Activated naive CD4-positive, alpha-beta T cell treated with anti-CD3 and anti-CD28 coated beads, Interleukin-2, amount 10 ng/mL, durations not matched to agents 7 days and 5 days (primary cell): ENCODE measurements around the gene UTP11.

ENCODE experiments used
- CTCF ChIA-PET: fragments of 350-600 bp; sonication (Branson Sonifier 250); formaldehyde crosslinking; loops from one replicate; lab custom pipeline; 2021; ENCODE audit warnings: antibody characterized with exemption; lab: Charles Lee
- DNase-seq: peaks from one replicate; pipeline ENCODE4 v3.0.0-alpha.2; 2020
- H3K27ac Mint-ChIP-seq: one replicate; pipeline ENCODE4 v1.8.0; 2021; ENCODE audit warnings: mild to moderate bottlenecking, moderate library complexity, mixed read lengths
- H3K27me3 Mint-ChIP-seq: one replicate; pipeline ENCODE4 v1.8.0; 2021; ENCODE audit warnings: mild to moderate bottlenecking, mixed read lengths
- H3K36me3 Mint-ChIP-seq: one replicate; pipeline ENCODE4 v1.8.0; 2021; ENCODE audit warnings: mixed read lengths
- H3K4me1 Mint-ChIP-seq: one replicate; pipeline ENCODE4 v1.8.0; 2021; ENCODE audit warnings: mixed read lengths
- H3K4me3 Mint-ChIP-seq: one replicate; pipeline ENCODE4 v1.8.0; 2021; ENCODE audit warnings: mild to moderate bottlenecking, moderate library complexity, mixed read lengths
- H3K9me3 Mint-ChIP-seq: one replicate; pipeline ENCODE4 v1.8.0; 2021; ENCODE audit warnings: mixed read lengths

UTP11 gene

DNA sequence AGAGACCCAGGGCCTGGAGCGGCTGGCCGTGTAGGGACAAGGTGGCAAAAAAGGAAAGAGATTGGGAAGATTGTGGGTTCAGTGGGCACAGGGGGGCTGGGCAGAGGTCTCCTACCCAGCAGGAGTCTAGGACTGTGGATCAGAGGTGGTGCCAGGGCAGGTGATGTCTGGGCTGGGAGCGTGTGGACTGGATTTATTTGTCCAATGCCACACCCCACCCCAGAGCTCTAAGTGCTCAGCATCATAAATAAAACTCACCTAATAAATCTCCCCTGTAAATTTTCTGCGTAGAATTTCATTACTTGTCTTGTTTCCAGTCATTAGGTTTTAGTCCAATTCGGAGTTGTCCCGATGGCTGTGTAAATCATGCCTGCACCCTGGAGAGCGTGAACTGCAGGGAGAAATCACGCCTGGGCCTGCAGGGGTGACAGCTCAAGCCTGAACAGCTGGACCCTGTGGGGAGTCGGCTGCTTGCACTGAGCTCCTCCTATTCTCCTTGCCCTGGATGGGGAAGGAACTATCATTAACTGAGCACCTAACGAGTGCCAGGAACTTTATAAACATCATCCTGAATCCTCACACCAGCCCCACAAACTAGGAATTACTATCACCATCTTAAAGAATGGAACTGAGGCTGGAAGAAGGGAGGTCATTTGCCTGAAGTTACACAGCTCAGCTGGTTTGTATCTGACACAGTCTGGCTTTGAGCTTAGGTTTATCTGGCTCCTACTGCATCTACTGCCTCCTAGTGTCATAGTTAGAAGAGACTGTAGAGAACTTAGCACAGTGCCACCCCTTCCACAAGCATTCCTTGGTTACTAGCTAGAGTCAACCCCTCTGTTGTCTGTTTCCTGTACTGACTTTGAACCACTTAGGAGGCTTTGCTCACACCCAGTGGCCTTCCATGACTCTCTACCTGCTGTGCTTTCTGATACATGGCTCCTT, 59.0 kb downstream of the UTP11 start:
- Mint-ChIP-seq H3K36me3 (no peaks in the 10 kb centered on the region), H3K4me1 (no peaks in the 10 kb centered on the region), H3K9me3 (no peaks in the 10 kb centered on the region), H3K27ac (no peak overlapping the region), H3K4me3 (no peak overlapping the region), H3K27me3 (peaks cover 62% of the 10 kb centered on the region)
- DNase-seq: no peak
- CTCF ChIA-PET: interaction anchor here (1.1 to 2.9 kb wide), 4 partner anchors 10 to 45 kb away, joined by 3 to 25 read pairs (median 3); no protein-coding TSS in a partner anchor

DNA sequence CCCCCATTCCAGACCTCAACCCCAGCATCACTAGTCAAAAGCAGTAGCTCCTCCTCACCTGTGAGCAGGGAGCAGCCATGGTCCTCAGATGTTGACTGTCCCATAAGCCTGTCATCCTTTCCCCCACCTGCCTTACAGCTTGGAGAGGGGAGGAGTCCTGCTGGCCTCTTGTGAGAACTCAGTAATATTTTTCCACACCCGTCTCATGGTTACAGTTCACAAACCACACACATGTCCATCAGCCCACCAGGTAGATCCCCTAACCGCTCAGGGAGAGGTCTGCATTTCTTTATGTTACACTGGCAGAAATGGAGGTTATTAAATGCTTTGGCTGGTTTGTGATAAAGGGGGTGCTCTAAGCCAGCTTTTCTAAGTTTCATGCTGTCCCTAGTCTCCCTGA, 60.3 kb downstream of the UTP11 start:
- H3K4me1 Mint-ChIP-seq: no peaks in the 10 kb centered on the region
- H3K27ac Mint-ChIP-seq: no peak overlapping the region
- H3K36me3 Mint-ChIP-seq: no peaks in the 10 kb centered on the region
- CTCF ChIA-PET: interaction anchor here (0.6 to 1.3 kb wide), 2 partner anchors 9 to 11 kb away, joined by 3 read pairs; no protein-coding TSS in a partner anchor
- DNase-seq: no peak
- H3K4me3 Mint-ChIP-seq: no peak overlapping the region
- peaks cover 54% of the 10 kb centered on the region for H3K27me3 Mint-ChIP-seq
- H3K9me3 Mint-ChIP-seq: no peaks in the 10 kb centered on the region

DNA sequence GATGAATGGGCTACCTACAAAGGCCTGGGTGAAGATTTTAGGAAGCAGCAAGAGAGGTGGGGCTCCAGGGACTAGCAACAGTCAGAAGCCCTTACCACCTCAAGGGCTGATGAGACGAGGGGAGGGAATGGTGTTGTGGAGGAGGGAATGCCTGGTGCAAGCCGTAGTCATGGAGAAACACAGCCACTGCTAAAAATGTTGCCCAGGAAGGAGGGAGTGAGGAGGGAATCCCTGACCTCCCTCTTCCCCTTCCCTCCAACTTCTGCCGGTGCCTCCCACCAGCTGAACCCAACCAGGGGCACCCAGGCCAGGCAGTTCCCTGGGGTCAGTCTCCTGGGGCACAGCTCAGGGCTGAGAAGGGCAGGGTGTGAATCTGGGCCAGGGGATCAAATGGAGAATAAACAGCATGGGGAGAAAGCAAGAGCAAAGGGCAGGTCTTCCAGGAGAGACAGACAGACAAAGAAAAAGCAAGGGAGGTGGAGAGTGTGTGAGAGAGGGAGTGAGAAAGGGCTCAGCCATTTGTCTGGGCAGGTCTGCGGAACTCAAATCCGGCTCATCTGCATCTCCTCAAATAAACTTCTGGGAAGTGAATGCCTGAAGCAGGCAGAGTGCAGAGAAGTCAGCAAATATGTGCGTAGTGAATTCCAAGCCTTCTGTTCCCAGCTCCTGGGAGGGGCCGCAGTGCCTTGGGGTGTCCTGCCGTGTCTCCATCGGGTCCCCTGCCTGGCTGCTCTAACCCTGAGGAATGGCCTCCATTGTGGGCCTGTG, 61.2 kb downstream of the UTP11 start:
- Mint-ChIP-seq H3K27me3 (peaks cover 46% of the 10 kb centered on the region), H3K4me3 (no peak overlapping the region), H3K9me3 (no peaks in the 10 kb centered on the region), H3K27ac (no peak overlapping the region), H3K36me3 (no peaks in the 10 kb centered on the region), H3K4me1 (no peaks in the 10 kb centered on the region)
- no peak for DNase-seq
- CTCF ChIA-PET: interaction anchor here (0.6 kb wide), 1 partner anchor 8 kb away, joined by 3 read pairs; no protein-coding TSS in a partner anchor

DNA sequence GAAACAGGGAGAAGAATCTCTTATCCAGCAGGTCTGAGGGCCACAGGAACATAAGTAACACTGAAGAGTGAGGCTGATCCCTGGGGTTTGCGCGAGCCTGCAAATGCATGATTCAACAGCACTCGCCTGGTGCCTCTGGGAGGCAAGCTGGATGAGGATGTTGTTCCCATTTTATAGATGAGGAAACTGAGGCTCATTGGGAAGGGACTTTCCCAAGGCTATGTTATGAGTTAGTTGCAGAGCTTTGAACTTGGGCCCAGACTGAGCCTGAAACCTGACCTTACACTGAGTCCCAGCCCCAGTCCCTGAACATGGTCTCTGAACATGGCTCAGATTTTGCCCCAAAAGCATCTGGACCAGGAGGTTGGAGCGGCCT, 61.8 kb downstream of the UTP11 start:
- DNase-seq: no peak
- H3K27me3 Mint-ChIP-seq: peaks cover 42% of the 10 kb centered on the region
- no peaks in the 10 kb centered on the region for H3K4me1 Mint-ChIP-seq
- CTCF ChIA-PET: no interaction called here
- no peaks in the 10 kb centered on the region for H3K9me3 Mint-ChIP-seq
- H3K27ac Mint-ChIP-seq: no peak overlapping the region
- no peaks in the 10 kb centered on the region for H3K36me3 Mint-ChIP-seq
- H3K4me3 Mint-ChIP-seq: no peak overlapping the region
